HCT116 (cell line): ENCODE results near the gene KRTAP10-8. TPM values are rescaled to one million over a fixed set of nuclear protein-coding genes. Genes with fewer than 3 reads are reported as not detected.

Experiments
- ATAC-seq: fragments of 200-7000 bp; cut with Tn5 transposase; 2 replicates; pipeline ENCODE4 v1.9.1; 2020; ENCODE audit warnings: mild to moderate bottlenecking, moderate library complexity
- BruUV-seq: library from RNA; stranded (reverse); fragments of 400-500 nt; replicated peaks from 2 replicates; lab custom pipeline; 2021; lab: Mats Ljungman, UMichigan
- CTCF ChIA-PET: fragments of 300-600 bp; sonication (Branson Sonifier 250); formaldehyde crosslinking; loops from one replicate; lab custom pipeline; 2021; ENCODE audit warnings: antibody characterized with exemption; lab: Charles Lee
- POLR2A ChIA-PET: fragments of 300-600, 350-600 bp; sonication (Branson Sonifier 250); formaldehyde crosslinking; loops from one replicate; lab custom pipeline; 2021; ENCODE audit warnings: antibody characterized with exemption; lab: Charles Lee
- RAD21 ChIA-PET, 2 experiments: fragments of 300-600 bp; sonication (Branson Sonifier 250); formaldehyde crosslinking; loops; one replicate each; lab custom pipeline; 2023; ENCODE audit warnings: low total read pairs in 2 of 2; ENCODE audit not compliant: uncharacterized antibody in 2 of 2, unreplicated experiment in 2 of 2, low non-redundant PET in 1 of 2; lab: Charles Lee
- DNase-seq: peaks from one replicate; pipeline ENCODE4 v3.0.0-alpha.2; 2010; ENCODE audit warnings: low read depth, low spot score
- H2AFZ ChIP-seq: fragments of 200-600 bp; shearing (Covaris generic), sonication (generic); 2 replicates; pipeline ENCODE4 v1.6.1; 2017; ENCODE audit warnings: low read depth, mixed run types, mixed read lengths, antibody characterized with exemption, low read length; ENCODE audit not compliant: poor library complexity, severe bottlenecking
- H3K27ac ChIP-seq: 2 replicates; pipeline ENCODE4 v1.5.1; 2012; ENCODE audit warnings: low read depth, low read length
- H3K27me3 ChIP-seq: fragments of 200-600 bp; sonication (generic); 2 replicates; pipeline ENCODE4 v1.6.1; 2016; ENCODE audit warnings: mixed run types, low read length, mixed read lengths; ENCODE audit not compliant: insufficient read depth
- H3K36me3 ChIP-seq, 2 experiments: fragments of 200-500 bp in 1 of 2; fragments of 200-600 bp in 1 of 2; sonication (Bioruptor generic) in 1 of 2; sonication (generic) in 1 of 2; 2 replicates each; pipeline versions ENCODE4 v1.5.1 to v1.6.1; 2014 to 2016; ENCODE audit warnings: low read length in 2 of 2, inconsistent platforms in 1 of 2, mixed read lengths in 1 of 2, mixed run types in 1 of 2; ENCODE audit not compliant: insufficient read depth in 2 of 2, control insufficient read depth in 1 of 2
- H3K4me1 ChIP-seq, 2 experiments: fragments of 200-600 bp in 1 of 2; sonication (generic) in 1 of 2; 2 replicates each; pipeline versions ENCODE4 v1.5.1 to v1.6.1; 2012 to 2017; ENCODE audit warnings: low read length in 2 of 2, inconsistent platforms in 1 of 2, mild to moderate bottlenecking in 1 of 2, mixed read lengths in 1 of 2, mixed run types in 1 of 2, moderate library complexity in 1 of 2; ENCODE audit not compliant: insufficient read depth in 2 of 2, control insufficient read depth in 1 of 2
- H3K4me2 ChIP-seq: fragments of 200-600 bp; sonication (generic); 2 replicates; pipeline ENCODE4 v1.6.1; 2017; ENCODE audit warnings: mixed run types, low read length, mixed read lengths
- H3K4me3 ChIP-seq, 2 experiments: fragments of 200-600 bp in 1 of 2; sonication (generic) in 1 of 2; replicated peaks in 1 of 2; 2 replicates each; pipeline ENCODE4 v1.5.1; 2011 to 2016; ENCODE audit warnings: low read length in 2 of 2, control low read depth in 1 of 2, low read depth in 1 of 2, mild to moderate bottlenecking in 1 of 2, mixed read lengths in 1 of 2, mixed run types in 1 of 2
- H3K79me2 ChIP-seq: fragments of 200-600 bp; sonication (generic); 2 replicates; pipeline ENCODE4 v1.6.1; 2017; ENCODE audit warnings: mild to moderate bottlenecking, mixed run types, low read length, moderate library complexity, mixed read lengths; ENCODE audit not compliant: insufficient read depth
- H3K9ac ChIP-seq: fragments of 200-600 bp; sonication (generic); 2 replicates; pipeline ENCODE4 v1.6.1; 2016; ENCODE audit warnings: low read length, mixed read lengths
- H3K9me2 ChIP-seq: fragments of 200-600 bp; sonication (generic), shearing (Covaris generic); 2 replicates; pipeline ENCODE4 v1.6.1; 2017; ENCODE audit warnings: mixed run types, mild to moderate bottlenecking, moderate library complexity; ENCODE audit not compliant: insufficient read depth
- H3K9me3 ChIP-seq, 2 experiments: fragments of 200-500 bp in 1 of 2; fragments of 200-600 bp in 1 of 2; sonication (Bioruptor generic) in 1 of 2; sonication (generic) in 1 of 2; 2 replicates each; pipeline ENCODE4 v1.6.1; 2014 to 2017; ENCODE audit warnings: low read length in 2 of 2, mixed read lengths in 2 of 2, inconsistent platforms in 1 of 2, low read depth in 1 of 2, mild to moderate bottlenecking in 1 of 2, mixed run types in 1 of 2, moderate library complexity in 1 of 2; ENCODE audit not compliant: control insufficient read depth in 1 of 2, insufficient read depth in 1 of 2
- H4K20me1 ChIP-seq: fragments of 200-600 bp; sonication (generic), shearing (Covaris generic); 2 replicates; pipeline ENCODE4 v1.6.1; 2017; ENCODE audit warnings: mixed run types, mild to moderate bottlenecking, moderate library complexity; ENCODE audit not compliant: insufficient read depth
- CBX3 ChIP-seq: IDR thresholded peaks from 2 replicates; pipeline ENCODE4 v1.6.1; 2012; ENCODE audit warnings: low read depth
- CEBPB ChIP-seq: IDR thresholded peaks from 2 replicates; pipeline ENCODE4 v1.6.1; 2012; ENCODE audit warnings: low read depth
- ELF1 ChIP-seq: IDR thresholded peaks from 2 replicates; pipeline ENCODE4 v1.6.1; 2012; ENCODE audit warnings: low read depth, borderline replicate concordance
- EZH2 ChIP-seq: fragments of 200-600 bp; sonication (generic); IDR thresholded peaks from 2 replicates; pipeline ENCODE4 v1.6.1; 2017; ENCODE audit warnings: antibody characterized with exemption, mixed run types
- EZH2phosphoT487 ChIP-seq: fragments of 200-600 bp; IDR thresholded peaks from 2 replicates; pipeline ENCODE4 v1.6.1; 2018; ENCODE audit warnings: antibody characterized with exemption, borderline replicate concordance
- FOSL1 ChIP-seq: IDR thresholded peaks from 2 replicates; pipeline ENCODE4 v1.6.1; 2012; ENCODE audit warnings: low read depth
- POLR2A ChIP-seq: IDR thresholded peaks from 2 replicates; pipeline ENCODE4 v1.7.0; 2011; ENCODE audit warnings: borderline replicate concordance; ENCODE audit not compliant: insufficient read depth, insufficient read length; ENCODE audit errors: extremely low read depth
- POLR2AphosphoS5 ChIP-seq: IDR thresholded peaks from 2 replicates; pipeline ENCODE4 v1.6.1; 2011; ENCODE audit warnings: mild to moderate bottlenecking, low read depth, low read length, moderate library complexity
- RAD21 ChIP-seq: IDR thresholded peaks from 2 replicates; pipeline ENCODE4 v1.6.1; 2012; ENCODE audit warnings: low read depth, mild to moderate bottlenecking
- SIN3A ChIP-seq: IDR thresholded peaks from 2 replicates; pipeline ENCODE4 v1.6.1; 2012; ENCODE audit warnings: low read depth
- SP1 ChIP-seq: IDR thresholded peaks from 2 replicates; pipeline ENCODE4 v1.6.1; 2012; ENCODE audit warnings: low read depth
- SRF ChIP-seq: IDR thresholded peaks from 2 replicates; pipeline ENCODE4 v1.6.1; 2012; ENCODE audit warnings: low read depth
- ZFX ChIP-seq: fragments of 450-650 bp; IDR thresholded peaks from 2 replicates; pipeline ENCODE4 v1.6.1; 2017
- ZNF274 ChIP-seq: fragments of 200-500 bp; sonication (Bioruptor generic); IDR thresholded peaks from 2 replicates; pipeline ENCODE4 v1.6.1; 2014; ENCODE audit warnings: mild to moderate bottlenecking, low read depth, low read length, inconsistent platforms
- intact Hi-C: fragments of 100-400 bp; cut with micrococcal nuclease; formaldehyde crosslinking; loops from 2 replicates; pipeline ENCODE4 v1.10.0; 2022
- total RNA-seq: library from RNA; stranded (reverse); gene quantifications from one replicate; pipeline ENCODE4 v1.2.1, GENCODE V29; 2021; ENCODE audit not compliant: unreplicated experiment
- TF ChIP-seq, protein P1 (sequence below): IDR thresholded peaks from 2 replicates; pipeline ENCODE4 v1.6.1; 2012
- TF ChIP-seq, protein P2 (sequence below): IDR thresholded peaks from 2 replicates; pipeline ENCODE4 v1.6.1; 2012

Gene KRTAP10-8
- total RNA-seq, 1 experiment from 2014 or later: not detected

DNA sequence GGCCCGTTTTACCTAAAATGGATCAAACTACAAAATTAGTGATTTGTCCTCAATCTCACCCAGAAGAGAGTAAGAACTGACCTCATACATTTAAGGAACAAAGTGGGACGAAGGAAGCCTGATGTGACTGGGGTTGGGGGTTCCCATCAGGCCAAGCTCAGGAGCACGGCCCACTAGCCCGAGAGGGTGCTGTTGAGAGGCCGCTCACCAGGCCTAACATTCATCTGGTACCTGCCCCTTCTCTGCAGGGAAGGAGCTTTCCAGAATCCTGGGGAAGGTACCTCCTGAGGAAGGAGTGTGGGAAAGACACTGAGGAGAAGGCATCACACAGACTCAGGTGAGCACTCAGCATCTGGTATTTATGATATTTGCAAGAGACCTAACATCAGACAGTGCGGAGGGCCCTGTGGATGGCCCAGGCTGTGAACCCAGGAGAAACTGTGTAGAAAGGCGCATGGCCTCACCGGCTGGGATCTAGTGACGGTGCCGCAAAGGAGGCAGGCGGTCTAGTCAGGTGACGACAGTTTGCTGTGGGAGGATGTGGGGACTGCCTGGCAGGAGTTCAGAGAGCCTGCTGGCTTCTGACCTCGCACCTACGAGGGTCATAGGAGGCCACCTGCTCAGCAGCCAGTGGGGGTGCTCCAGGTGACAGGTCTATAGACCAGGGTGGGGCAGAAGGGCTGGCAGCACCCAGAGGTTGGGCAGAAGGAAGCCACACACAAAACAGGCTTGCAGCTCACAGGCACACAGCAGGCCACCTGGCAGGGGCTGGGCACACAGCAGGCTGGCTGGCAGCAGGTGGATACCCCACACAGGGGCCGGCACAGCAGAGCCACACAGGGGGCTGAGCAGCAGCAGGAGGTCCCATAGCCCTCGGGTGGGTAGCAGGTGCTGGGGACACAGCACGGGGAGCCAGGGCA is 42.0 kb downstream of the KRTAP10-8 start:
- Histone ChIP-seq H3K4me1 (no peaks in the 10 kb centered on the region), H3K9ac (no peak overlapping the region), H3K9me2 (no peaks in the 10 kb centered on the region), H2AFZ (no peak overlapping the region), H3K27me3 (no peaks in the 10 kb centered on the region), H3K4me2 (no peak overlapping the region), H4K20me1 (no peaks in the 10 kb centered on the region), H3K36me3 (no peaks in the 10 kb centered on the region), H3K79me2 (no peaks in the 10 kb centered on the region), H3K27ac (no peak overlapping the region), H3K9me3 (no peaks in the 10 kb centered on the region), H3K4me3 (no peak overlapping the region)
- intact Hi-C loops: no loop called here
- ATAC-seq: no peak
- RAD21 ChIA-PET: no interaction called here
- CTCF ChIA-PET: no interaction called here
- no peak for TF ChIP-seq EZH2phosphoT487
- TF ChIP-seq ELF1: no peak
- no peak for TF ChIP-seq SP1
- no peak for TF ChIP-seq RAD21
- TF ChIP-seq SRF: no peak
- TF ChIP-seq POLR2AphosphoS5: no peak
- TF ChIP-seq CBX3: no peak
- TF ChIP-seq FOSL1: no peak
- TF ChIP-seq ZFX: no peak
- no peak for TF ChIP-seq POLR2A
- no peak for TF ChIP-seq ZNF274
- TF ChIP-seq SIN3A: no peak
- TF ChIP-seq, protein P1, sequence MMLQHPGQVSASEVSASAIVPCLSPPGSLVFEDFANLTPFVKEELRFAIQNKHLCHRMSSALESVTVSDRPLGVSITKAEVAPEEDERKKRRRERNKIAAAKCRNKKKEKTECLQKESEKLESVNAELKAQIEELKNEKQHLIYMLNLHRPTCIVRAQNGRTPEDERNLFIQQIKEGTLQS: no peak
- TF ChIP-seq CEBPB: no peak
- no peak for TF ChIP-seq EZH2
- TF ChIP-seq, protein P2, sequence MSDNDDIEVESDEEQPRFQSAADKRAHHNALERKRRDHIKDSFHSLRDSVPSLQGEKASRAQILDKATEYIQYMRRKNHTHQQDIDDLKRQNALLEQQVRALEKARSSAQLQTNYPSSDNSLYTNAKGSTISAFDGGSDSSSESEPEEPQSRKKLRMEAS: no peak
- POLR2A ChIA-PET: no interaction called here
- DNase-seq: no peak
- BruUV-seq: no TSS peak
